ENCODE results near the gene CFAP91.

GRCh38 chr3:119658994-119659393 lies 43.8 kb upstream of the CFAP91 start:
- TF ChIP-seq CTCF (IDR thresholded peaks at IDR 0.05; ENCODE audit: insufficient read depth, low read length): no peak
- no peak for TF ChIP-seq POLR2AphosphoS5 (IDR thresholded peaks at IDR 0.05; ENCODE audit: low read depth)

All from HL-60 (cell line).